HG03175 (cell line): Measurements from ENCODE around the gene DRC1.

Source experiments
- ATAC-seq: cut with Tn5 transposase; IDR thresholded peaks from one replicate; pipeline ENCODE4 v1.9.1; 2021; ENCODE audit warnings: mild to moderate bottlenecking, moderate library complexity; ENCODE audit not compliant: unreplicated experiment

The DRC1 gene

DNA sequence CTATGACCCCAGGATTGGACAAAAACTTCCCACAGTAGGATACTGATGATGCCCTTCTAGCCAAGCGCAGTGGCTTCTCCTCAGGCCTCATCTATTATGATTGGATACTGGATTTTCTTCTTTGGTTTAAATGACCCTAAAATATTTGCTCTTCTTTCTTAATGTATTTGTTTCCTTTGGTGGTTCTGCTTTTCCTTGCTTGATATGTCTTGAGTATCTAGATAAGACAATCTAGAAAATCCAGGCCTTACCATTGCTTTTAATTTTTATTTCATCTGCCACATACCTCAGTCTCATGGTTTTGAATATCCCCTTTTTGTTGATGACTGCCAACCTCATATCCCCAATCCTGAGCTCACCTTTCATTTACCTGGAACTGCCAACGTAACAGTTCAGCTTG is 40.6 kb downstream of the DRC1 start:
- ATAC-seq, result no peak

DNA sequence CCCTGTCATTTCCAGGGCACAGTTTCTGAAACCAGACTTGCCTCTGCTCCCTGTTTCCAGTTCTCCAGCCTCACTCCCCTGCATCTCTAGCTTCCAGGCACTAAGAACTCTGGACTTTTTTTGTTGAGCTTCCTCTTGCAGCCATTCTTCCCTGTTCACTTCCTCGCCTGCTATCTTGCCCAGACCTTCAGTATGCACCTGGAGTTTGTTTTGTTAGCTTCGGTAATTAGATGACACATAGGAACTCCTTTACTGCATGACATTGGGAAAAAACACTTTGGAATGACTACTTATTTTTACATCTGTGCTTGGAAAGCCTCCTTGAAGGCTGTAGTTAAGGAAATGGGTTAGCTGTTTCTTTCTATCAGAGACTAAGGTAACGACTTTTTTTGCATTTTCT is 41.0 kb downstream of the DRC1 start:
- ATAC-seq, result no peak

DNA sequence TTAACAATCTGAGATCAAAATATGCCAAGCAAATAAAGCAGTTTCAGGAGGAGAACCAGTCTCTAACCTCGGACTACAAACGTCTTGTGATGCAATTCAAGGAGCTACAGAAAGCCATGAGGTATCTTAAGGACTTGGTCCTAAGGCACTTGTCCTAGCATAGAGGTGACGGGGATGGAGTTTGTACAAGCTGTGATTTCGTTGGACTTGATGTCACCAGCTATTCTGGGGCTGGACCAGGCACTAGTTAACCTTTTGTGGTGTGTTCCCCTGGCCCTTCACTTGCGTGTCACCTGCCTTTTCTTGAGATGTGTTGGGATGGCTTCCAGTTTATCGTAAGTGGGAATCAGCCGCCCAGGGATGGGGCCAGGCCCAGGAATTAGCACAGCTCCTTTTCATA is 42.5 kb downstream of the DRC1 start:
- ATAC-seq, result no peak

DNA sequence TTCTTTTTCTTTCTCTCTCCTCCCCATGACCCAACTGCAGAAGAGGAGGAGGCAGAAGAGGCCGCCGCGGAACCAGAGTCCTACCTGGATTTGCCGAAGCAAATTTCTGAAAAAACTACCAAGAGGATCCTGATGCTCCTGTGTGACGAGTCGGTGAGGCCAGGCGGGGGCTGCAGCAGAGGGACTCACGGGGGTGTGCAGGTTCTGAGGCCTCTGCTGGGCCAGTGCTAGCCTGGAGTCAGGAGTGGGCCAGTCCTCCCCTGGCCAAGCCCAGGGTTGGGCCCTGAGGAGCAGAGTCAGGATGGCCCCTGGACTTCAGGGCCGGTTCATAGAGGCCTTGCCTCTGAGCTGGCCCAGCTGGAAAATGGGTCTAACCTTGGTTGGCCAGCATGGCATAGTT is 46.9 kb downstream of the DRC1 start:
- no peak for ATAC-seq

DNA sequence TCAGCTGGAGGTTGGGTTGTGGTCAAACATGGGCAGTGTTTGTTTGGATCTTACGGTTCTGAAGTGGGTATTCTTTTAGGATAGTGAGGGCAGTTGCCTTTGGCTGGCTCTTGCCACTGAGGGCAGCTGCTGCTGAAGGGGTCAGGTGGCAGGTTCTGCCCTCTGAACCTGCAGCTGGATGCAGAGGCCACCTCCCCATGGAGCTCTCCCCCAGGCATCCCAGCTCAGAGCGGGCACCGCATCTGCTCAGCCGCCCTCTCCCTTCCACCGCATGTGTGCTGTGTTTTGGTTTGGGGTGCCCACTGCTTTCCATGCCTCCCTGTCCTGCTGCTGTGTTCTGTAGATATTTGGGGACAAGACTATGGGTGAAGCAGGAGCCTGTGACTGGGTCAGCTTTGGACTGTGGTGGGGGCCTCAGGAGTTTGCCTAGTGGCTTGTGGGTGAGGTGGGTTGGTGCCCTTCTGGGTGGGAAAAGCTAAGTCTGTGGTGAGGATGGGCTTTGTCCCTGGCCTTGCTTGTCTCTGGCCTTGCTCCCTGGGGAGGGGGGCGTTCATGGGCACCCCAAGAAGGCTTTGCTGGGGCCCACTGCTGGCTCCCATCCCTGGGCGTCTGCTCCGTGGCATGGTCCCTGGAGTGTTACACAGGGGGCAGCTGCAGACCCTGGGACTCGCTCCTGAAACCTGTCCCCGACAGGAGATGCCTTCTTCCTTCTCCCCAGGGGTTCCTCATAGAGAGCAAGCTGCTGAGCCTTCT is 47.7 kb downstream of the DRC1 start:
- ATAC-seq, result no peak

DNA sequence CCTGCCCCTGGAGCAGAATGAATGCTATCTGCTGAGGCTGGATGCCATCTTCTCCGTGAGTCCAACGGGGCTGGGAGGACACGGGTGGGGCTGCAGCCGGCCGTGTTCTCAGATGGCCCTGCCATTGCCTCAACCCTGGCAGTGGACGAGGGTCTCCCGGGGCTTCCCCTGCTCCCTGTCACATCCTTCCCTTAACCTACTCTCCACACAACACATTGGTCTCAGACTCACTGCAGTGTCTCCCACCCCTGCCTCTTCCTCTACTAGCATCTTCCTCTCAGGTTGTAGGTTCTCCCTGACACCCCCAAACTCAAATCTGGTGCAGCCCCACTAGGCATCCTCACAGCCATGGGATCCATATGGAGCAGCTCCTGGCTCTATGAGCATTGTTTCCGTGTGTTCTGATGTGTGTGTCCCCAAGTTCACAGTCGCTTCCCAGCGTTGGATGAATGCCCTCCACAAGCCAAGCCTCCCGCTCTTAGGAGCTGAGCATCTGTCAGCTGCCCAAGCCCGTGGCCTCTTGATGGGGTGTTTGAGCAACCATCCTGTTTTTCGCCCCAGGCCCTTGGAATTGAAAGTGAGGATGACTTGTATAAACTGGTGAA is 48.4 kb downstream of the DRC1 start:
- no peak for ATAC-seq

DNA sequence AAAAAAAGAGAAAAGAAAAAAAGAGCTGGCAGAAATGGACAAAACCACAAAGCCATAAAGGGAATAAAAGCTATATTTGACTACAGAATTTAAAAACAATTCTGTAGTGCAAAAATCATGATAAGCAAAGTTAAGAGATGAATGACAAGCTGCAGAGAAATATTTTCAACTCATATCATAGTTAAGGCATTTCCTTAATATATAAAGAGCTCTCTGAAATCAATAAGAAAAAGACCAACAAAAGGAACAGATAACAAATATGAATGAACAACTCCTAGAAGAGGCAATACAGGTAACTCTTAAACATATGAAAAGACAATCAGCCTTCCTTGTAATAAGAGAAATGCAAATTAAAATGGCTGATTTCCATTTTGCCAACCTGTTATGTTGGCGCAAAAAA is 50.0 kb downstream of the DRC1 start:
- no peak for ATAC-seq

DNA sequence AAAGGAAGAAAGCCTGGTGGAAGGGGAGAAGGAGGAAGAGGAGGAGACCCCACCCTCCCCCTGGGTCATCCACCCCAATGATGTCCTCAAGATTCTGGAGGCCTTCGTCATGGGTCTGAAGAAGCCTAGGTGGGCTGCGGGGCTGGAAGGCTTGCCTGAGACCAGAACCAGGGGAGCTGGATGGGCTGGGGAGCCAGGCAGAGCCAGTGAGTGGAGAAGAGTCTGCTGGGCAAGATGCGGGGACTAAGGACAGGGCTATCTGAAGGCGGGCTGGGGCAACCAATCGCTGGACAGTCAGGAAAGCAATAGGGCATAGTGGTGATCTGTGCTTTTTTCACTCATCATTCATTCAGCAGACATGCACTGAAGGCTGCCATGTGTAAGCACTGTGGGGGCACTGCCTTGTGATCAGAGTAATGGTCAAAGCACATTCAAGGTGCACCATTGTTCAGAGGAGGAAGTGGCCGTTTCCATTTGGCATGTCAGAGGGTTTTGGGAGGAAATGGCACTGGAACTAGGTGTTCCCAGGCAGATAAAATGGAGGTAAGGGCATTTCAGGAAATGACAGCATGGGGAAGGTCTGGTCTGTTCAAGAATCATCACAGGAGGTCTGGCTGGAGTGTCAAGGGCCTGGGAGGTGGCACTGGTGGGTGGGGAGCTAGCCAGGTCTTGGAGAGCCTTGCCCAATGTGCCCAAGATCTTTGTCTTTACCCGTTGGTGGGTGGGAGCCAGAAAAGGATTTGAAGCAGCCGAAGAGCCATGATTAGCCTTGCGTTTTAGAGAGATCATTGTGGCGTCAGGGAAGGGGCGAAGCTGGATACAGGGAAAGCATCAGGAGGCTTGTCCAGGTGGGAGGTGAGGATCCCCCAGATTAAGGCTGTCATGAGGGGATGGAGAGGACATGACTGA is 52.0 kb downstream of the DRC1 start:
- ATAC-seq, result no peak

DNA sequence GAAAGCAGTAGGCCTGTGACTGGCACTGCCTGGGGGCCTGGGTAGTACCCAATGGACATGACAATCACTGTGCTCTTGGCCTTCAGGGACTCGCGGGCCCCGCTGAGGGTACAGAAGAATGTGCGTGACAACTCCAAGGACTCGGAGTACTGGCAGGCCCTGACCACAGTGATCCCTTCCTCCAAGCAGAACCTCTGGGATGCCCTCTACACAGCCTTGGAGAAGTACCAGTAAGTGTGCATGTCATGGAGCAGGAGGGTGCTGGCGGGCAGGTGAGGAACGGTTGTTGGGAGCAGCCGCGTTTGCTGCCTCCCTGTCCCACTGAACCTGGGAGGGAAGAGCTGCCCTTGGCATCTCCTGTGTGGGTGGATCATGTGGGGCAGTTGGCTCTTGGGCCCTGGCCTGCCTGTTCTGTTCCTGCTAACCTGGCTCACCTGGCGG is 52.9 kb downstream of the DRC1 start:
- ATAC-seq, result no peak

DNA sequence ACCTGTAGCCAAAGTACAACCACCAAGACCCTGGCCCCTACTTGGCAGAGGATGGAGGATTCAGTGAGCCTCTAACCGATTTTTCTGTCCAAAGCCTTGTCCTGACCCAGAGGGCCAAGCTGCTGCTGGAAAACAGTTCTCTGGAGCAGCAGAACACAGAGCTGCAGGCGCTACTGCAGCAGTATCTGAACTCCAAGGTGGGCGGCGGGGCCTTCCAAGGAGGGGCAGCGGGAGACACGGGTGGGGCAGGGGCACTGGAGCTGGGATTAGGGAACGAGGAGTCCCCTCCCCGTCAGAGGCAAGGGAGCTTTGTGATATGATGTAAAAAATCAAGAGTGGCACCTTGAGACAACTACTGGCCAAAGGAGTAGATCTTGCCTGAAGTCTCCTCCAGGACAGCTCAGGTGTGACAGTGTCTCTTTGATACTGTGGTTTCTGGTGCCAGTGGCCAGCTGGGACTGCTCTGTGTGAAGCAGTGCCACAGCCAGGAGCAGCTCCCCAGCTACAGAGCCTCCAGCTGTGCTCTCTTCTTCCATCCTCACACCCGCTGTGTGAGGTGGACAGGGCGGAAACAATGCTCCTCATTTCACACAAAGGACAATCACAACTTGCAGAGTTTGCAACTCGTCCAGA is 53.4 kb downstream of the DRC1 start:
- no peak for ATAC-seq

DNA sequence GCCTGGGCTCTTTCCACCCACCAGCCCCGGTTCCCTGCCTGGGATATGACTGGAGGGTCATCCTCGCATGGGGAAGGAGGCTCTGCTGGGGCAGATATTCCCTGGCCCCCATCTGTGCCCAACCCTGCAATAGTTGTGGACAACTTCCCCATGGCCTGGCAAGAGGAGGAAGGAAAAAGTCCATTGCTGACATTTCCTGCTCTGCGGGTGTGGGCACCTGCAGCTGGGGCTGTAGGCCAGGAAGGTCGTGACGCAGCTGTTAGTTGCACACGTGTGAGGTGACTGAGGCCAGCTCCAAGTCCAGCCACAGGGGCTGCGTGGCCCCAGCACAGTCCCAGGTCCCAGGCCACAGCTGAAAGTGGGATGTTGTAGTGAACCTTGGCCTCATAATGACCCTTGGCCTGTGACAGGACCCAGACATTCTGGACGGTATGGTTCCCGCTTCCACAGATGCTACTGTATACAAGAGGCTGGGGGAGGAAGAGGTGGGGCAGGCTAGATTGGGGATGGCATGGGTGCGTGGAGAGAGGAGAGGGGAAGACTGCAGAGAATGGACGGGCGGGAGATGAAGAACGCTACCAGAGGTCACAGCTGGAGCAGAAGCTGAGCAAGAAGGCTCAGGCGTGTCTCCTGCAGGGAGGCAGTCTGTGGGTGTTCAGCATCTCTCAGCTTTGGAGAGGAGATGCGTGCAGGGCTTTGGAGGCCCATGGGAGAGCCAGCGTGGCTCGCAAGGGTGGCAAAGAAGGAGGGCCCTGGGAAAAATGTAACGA is 54.1 kb downstream of the DRC1 start:
- ATAC-seq, result no peak

DNA sequence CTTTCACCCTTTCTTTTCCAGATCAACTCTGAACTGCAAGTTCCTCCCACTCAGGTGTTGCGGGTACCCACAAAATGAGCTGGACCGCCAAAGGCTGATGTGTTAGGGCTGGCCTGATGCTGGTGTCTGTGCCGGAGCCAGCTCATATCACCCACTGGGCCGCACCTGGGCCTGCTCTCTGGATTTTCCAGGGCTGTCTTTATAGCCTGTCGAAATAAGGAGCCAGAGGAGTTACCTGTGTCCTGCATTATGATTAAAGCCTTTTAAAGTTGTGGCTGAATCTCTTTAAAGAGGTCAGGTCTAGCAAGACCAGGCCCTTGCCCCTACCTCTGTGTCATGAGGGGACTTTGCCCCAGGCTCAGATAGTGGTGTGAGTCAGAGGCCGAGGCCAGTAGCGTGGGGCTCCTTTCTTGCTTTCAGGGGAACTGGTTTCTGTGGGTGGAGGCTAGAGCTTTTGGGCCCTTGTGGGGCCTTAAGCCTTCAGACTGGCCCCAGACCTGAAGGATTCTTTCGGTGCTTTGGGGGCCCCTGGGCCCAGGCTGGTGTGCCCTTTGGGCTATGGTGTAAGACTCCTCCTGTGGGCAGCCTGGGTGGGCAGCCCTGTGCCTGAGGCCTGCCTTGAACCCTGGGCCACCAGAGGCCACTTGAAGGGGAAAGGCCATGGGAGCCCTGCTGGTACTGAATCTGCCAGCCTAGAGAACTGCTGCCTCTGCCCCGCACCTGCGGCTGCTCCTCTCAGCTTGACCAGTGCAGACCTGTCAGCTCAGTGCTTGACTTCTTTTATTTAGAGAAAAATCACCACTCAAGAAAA is 54.9 kb downstream of the DRC1 start:
- no peak for ATAC-seq

DNA sequence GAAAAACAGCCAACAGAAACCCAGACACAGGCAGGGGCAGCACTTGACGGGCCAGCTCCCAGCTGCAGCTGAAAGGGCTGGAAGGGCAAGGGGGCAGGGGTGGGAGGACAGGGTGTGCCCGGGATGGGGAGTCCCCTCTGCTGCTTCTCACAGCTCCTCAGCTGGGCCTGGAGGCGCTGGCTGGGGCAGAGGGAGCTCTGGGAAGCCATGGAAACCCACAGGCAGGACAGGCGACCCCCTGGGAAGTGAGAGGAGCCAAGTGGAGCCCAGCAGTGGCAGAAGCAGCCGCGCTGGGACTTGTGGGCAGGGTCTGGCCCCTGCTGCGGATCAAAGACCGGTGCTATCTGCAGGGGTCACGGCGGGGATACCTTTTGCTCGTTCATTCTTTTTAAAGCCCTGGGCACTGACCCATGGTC is 55.5 kb downstream of the DRC1 start:
- ATAC-seq, result no peak

DNA sequence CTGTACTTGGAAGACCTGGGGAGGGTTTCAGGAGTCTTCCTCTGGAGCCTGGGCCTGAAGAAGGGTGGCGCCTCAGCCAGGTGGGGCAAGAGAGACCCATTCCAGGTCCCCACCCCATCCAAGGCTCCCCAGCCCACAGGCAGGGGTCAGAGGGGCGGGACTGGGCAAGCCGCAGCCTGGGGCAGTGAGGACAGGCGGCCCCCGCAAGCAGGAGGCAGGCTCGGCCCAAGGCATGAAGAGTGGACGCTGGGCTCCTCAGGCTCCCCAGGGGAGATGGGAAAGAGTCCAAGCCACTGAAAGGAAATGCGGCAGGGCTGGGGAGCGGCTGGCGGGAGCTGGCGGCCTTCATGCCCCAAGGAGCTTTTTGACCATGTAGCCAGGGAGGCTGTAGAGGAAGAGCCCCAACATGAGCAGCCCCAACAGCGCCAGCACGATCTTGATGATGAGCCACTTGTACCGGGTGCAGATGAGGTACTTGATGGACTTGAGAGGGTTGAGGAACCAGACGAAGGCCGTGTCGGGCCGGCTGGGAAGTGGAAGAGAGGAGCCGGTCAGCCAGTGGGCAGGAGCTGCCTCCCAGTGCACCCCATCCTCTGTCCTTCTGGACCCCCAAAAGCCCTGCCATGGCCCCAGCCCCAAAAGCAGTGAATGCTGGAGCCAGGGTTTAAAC is 56.1 kb downstream of the DRC1 start:
- ATAC-seq, result no peak

DNA sequence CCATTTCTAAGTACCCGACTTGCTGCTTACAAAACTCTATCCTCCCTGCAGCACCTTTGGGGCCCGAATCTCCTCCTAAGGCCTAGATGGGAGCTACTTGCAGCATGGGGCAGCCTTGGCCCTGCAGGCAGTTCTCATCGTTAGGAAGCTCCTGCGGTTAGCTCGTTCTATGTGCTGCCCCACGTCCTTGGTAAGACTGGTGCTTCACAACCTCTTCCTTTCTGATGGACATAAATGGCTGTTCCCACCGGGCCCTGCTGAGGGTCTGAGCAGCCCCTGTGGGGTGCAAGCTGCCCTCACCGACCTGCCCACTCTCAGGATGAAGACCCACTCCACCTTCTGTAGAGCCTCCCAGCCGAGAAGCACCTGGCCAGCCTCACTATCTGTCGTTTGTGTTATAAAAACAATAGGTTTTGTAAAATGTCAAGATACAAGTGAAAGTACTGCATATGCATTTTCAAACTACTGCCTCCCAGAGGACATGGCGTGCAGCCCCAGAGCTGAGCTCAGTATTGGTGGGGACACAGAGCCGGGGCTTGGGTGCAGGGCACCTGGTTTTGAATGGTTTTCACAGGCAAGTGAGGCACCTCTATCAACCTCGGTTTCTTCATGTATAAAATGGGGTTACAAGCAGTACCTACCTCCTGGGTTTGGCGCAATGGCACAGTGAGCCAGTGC is 56.8 kb downstream of the DRC1 start:
- ATAC-seq, result no peak

DNA sequence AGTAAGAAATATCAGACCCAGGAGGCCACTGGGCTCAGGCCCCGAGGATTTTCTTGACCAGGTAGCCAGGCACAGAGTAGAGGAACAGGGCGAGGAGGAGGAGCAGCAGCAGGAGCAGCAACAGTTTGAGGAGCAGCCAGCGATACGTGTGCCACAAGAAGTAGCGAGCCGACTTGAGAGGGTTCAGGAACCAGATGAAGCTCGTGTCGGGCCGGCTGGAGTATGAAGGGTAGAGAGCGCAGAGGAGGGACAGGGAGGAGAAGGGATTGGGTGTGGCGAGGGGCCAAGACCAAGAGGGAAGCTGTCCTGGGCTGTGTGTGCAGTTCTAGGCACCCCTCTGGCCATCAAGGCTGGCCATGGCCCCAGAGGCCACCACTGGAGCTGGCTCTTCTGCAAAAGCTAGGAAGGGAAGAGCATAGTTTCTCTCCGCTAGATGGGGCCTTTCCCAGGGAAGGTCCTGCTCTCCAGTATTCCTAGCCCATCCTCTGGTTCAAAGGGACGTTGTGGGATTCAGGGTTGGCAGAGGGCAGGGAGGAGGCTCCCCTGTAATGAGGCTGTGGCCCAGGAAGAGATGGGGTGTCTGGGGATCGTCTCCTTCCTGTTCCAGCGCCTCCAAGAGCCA is 58.4 kb downstream of the DRC1 start:
- ATAC-seq, result no peak

DNA sequence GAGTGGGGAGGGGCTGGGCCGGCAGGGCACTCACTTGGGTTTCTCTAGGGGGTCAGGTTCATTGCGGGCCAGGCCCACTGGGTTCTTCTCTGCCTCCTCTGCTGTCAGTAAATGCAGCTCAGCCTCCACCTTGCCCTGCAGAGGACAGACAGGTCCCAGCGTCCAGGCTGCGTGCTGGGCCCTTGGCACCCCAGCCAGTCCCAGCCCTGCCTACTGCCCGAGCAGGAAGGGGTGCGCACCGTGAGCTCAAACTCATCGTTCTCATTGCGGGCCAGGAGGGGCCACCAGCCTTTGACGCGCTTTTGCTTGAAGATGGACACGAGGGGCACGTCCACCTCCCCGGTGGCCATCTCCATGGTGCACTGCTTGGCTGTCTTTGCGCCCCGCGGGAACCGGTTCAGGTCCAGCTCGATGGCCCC is 58.9 kb downstream of the DRC1 start:
- ATAC-seq, result no peak

DNA sequence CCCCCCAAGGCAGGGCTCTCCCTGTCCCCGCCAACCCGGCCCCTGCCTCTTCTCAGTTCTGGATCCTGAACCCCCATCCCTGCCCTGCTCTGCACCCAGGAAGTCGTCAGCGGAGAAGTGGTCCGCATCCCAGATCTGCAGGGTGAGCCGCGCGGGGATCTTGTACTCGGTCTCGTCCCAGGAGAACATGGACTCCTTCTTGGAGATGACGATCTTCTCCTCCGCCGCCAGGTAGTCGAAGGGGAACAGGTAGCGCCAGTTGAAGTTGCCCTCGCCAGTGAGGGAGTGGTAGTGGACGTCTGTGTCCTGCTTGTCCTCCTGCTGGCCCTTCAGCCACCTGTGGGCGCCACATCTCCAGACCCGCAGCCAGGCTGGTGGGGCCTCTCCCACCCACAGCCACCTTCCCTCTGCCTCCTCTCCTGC is 59.9 kb downstream of the DRC1 start:
- no peak for ATAC-seq
